GM23338 (cell line): ENCODE measurements around the gene SYCE1L. TPM values are rescaled to one million over a fixed set of nuclear protein-coding genes. Genes with fewer than 3 reads are reported as not detected.

ENCODE experiments used
- ATAC-seq: fragments of 200-7000 bp; cut with Tn5 transposase; 3 replicates; pipeline ENCODE4 v1.9.1; 2020
- DNase-seq: peaks from one replicate; pipeline ENCODE4 v3.0.0-alpha.2; 2015; ENCODE audit warnings: low spot score
- H2AFZ ChIP-seq: fragments of 200-600 bp; sonication (generic); 2 replicates; pipeline ENCODE4 v1.8.0; 2016; ENCODE audit warnings: antibody characterized with exemption, mild to moderate bottlenecking, moderate library complexity
- H3F3A ChIP-seq: fragments of 200-600 bp; sonication (generic); replicated peaks from 2 replicates; pipeline ENCODE4 v1.8.0; 2017; ENCODE audit warnings: antibody characterized with exemption, mixed run types, low read depth
- H3K27ac ChIP-seq: fragments of 200-600 bp; sonication (generic); 2 replicates; pipeline ENCODE4 v1.6.1; 2016; ENCODE audit warnings: low read depth
- H3K27me3 ChIP-seq: fragments of 200-600 bp; sonication (generic); 2 replicates; pipeline ENCODE4 v1.8.0; 2016; ENCODE audit warnings: mild to moderate bottlenecking, mixed run types, moderate library complexity; ENCODE audit not compliant: insufficient read depth
- H3K36me3 ChIP-seq: fragments of 200-600 bp; sonication (generic); 2 replicates; pipeline ENCODE4 v1.8.0; 2016; ENCODE audit warnings: mild to moderate bottlenecking; ENCODE audit not compliant: insufficient read depth
- H3K4me1 ChIP-seq: fragments of 200-600 bp; sonication (generic); 2 replicates; pipeline ENCODE4 v1.8.0; 2016; ENCODE audit warnings: mild to moderate bottlenecking, moderate library complexity; ENCODE audit not compliant: insufficient read depth
- H3K4me2 ChIP-seq: fragments of 200-600 bp; sonication (generic); 2 replicates; pipeline ENCODE4 v1.7.1; 2017; ENCODE audit warnings: mixed run types
- H3K4me3 ChIP-seq: fragments of 200-600 bp; sonication (generic); 2 replicates; pipeline ENCODE4 v1.6.1; 2016; ENCODE audit warnings: mixed run types
- H3K79me2 ChIP-seq: fragments of 200-600 bp; sonication (generic); replicated peaks from 2 replicates; pipeline ENCODE4 v1.8.0; 2017; ENCODE audit warnings: mild to moderate bottlenecking; ENCODE audit not compliant: insufficient read depth
- H3K9me2 ChIP-seq: fragments of 200-600 bp; sonication (generic); 2 replicates; pipeline ENCODE4 v1.8.0; 2017; ENCODE audit not compliant: insufficient read depth
- H4K20me1 ChIP-seq: fragments of 200-600 bp; sonication (generic); replicated peaks from 2 replicates; pipeline ENCODE4 v1.8.0; 2017; ENCODE audit warnings: mild to moderate bottlenecking; ENCODE audit not compliant: insufficient read depth
- H3K27ac Mint-ChIP-seq: 2 replicates; pipeline ENCODE4 v1.8.0; 2020; ENCODE audit warnings: inconsistent platforms, mild to moderate bottlenecking, moderate library complexity, mixed read lengths
- H3K27me3 Mint-ChIP-seq: 3 replicates; pipeline ENCODE4 v1.8.0; 2022; ENCODE audit warnings: low read depth, mild to moderate bottlenecking, moderate library complexity, mixed read lengths, inconsistent platforms; ENCODE audit not compliant: insufficient read depth, poor library complexity
- H3K36me3 Mint-ChIP-seq: 3 replicates; pipeline ENCODE4 v1.8.0; 2021; ENCODE audit warnings: low read depth, mild to moderate bottlenecking, inconsistent platforms, moderate library complexity, mixed read lengths
- H3K4me1 Mint-ChIP-seq: 3 replicates; pipeline ENCODE4 v1.8.0; 2020; ENCODE audit warnings: mild to moderate bottlenecking, inconsistent platforms, mixed read lengths
- H3K4me3 Mint-ChIP-seq: 3 replicates; pipeline ENCODE4 v1.8.0; 2021; ENCODE audit warnings: moderate library complexity, mild to moderate bottlenecking, inconsistent platforms, mixed read lengths
- H3K9me3 Mint-ChIP-seq: 3 replicates; pipeline ENCODE4 v1.8.0; 2020; ENCODE audit warnings: moderate library complexity, mild to moderate bottlenecking, inconsistent platforms, mixed read lengths
- CTCF ChIP-seq, 2 experiments: fragments of 200-600 bp in 1 of 2; sonication (generic) in 1 of 2; conservative IDR thresholded peaks; 2 replicates each; pipeline versions ENCODE4 v1.5.1 to v1.6.1; 2016 to 2017; ENCODE audit warnings: antibody characterized with exemption in 2 of 2, low read depth in 2 of 2, mild to moderate bottlenecking in 2 of 2, moderate library complexity in 1 of 2
- EZH2phosphoT487 ChIP-seq: fragments of 200-600 bp; sonication (generic); IDR thresholded peaks from one replicate; pipeline ENCODE4 v1.8.1; 2018; ENCODE audit warnings: antibody characterized with exemption; ENCODE audit not compliant: unreplicated experiment
- NANOG ChIP-seq: IDR thresholded peaks from 2 replicates; pipeline ENCODE4 v1.6.1; 2016; ENCODE audit warnings: antibody characterized with exemption, borderline replicate concordance
- POLR2AphosphoS5 ChIP-seq: IDR thresholded peaks from 2 replicates; pipeline ENCODE4 v1.6.1; 2016; ENCODE audit warnings: antibody characterized with exemption, low read depth
- STAT1 ChIP-seq: IDR thresholded peaks from one replicate; pipeline ENCODE4 v1.6.1; 2016; ENCODE audit warnings: antibody characterized with exemption; ENCODE audit not compliant: unreplicated experiment
- ZNF114 ChIP-seq: fragments of 250-450 bp; sonication (Bioruptor Pico); IDR thresholded peaks from 2 replicates; pipeline ENCODE4 v1.5.0; 2020; ENCODE audit warnings: mild to moderate bottlenecking, moderate library complexity
- ZNF331 ChIP-seq: fragments of 250-450 bp; sonication (Bioruptor Pico); IDR thresholded peaks from 2 replicates; pipeline ENCODE4 v1.5.0; 2020; ENCODE audit warnings: low read depth, mild to moderate bottlenecking, moderate library complexity
- polyA plus RNA-seq: library from polyadenylated mRNA; unstranded; fragments of >200 nt; fragmentation: Nextera tagmentation; extraction: Ambion mirVana; gene quantifications from 2 replicates; pipeline ENCODE4 v1.2.1, GENCODE V29; 2016
- total RNA-seq: library from RNA; depleted of rRNA; stranded (reverse); fragments of >200 nt; shearing (Covaris generic); gene quantifications from 2 replicates; pipeline ENCODE4 v1.2.3, GENCODE V29; 2014
- TF ChIP-seq, protein P1 (sequence below): IDR thresholded peaks from one replicate; pipeline ENCODE4 v1.6.1; 2018; ENCODE audit warnings: antibody characterized with exemption; ENCODE audit not compliant: unreplicated experiment
- TF ChIP-seq, protein P2 (sequence below): fragments of 250-450 bp; sonication (Bioruptor Pico); IDR thresholded peaks from 2 replicates; pipeline ENCODE4 v1.5.0; 2020; ENCODE audit warnings: mild to moderate bottlenecking, moderate library complexity

Gene SYCE1L
- total and polyA plus RNA-seq, 2 experiments from 2014 or later: 3.9 to 5.9 TPM

- Histone ChIP-seq H3K4me3 (no peak overlapping the region), H3K79me2 (no peaks in the 10 kb centered on the region), H3K4me2 (no peak overlapping the region), H3K4me1 (peaks cover 6% of the 10 kb centered on the region), H2AFZ (no peak overlapping the region; the same call in 1 of the 2 replicates), H3K9me2 (no peaks in the 10 kb centered on the region), H4K20me1 (no peaks in the 10 kb centered on the region), H3K36me3 (no peaks in the 10 kb centered on the region), H3F3A (no peaks in the 10 kb centered on the region), H3K27me3 (no peaks in the 10 kb centered on the region), H3K27ac (no peak overlapping the region)
- peaks cover 23% of the 10 kb centered on the region; the same call in 2 of the 3 replicates for H3K4me1 Mint-ChIP-seq
- peak; percentile 84 for ATAC-seq
- H3K9me3 Mint-ChIP-seq: no peaks in the 10 kb centered on the region
- peaks cover 3% of the 10 kb centered on the region for H3K27me3 Mint-ChIP-seq
- DNase-seq: peak; percentile 87
- H3K27ac Mint-ChIP-seq: no peak overlapping the region
- peak; percentile 74 to 79 for TF ChIP-seq CTCF (conservative IDR thresholded peaks at IDR 0.05; ENCODE audit: low read depth in 2 of 2)
- TF ChIP-seq STAT1: no peak
- no peak overlapping the region for H3K4me3 Mint-ChIP-seq
- H3K36me3 Mint-ChIP-seq: no peaks in the 10 kb centered on the region; the same call in 2 of the 3 replicates
Observed at GRCh38 chr16:77223184-77223583, 24.0 kb downstream of the SYCE1L start.

DNA sequence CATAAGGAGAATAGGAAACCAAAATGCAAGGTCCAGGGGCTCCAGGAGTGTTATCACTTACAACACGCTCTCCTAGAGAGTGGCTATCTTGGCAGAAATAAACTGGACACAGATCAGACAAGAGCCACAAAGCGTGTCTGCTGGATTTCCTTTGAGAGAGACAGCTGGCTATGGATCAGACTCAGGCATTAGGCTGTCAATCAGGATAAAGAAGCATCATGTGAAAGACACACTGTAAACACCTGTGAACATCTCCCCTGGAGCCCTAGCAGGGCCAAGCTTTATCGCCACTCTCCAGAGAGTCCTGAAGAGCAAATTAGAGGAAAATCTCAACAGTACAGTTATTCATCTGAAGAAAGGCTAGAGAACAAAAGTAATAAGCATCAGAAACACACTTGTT, 26.0 kb downstream of the SYCE1L start:
- H3K27me3 Mint-ChIP-seq: peaks cover 3% of the 10 kb centered on the region
- H3K27me3 ChIP-seq: no peaks in the 10 kb centered on the region
- H3K36me3 ChIP-seq: no peaks in the 10 kb centered on the region
- no peak overlapping the region for H3K4me2 ChIP-seq
- H3K4me3 ChIP-seq: no peak overlapping the region
- H2AFZ ChIP-seq: no peak overlapping the region
- no peaks in the 10 kb centered on the region for H3K79me2 ChIP-seq
- no peak overlapping the region for H3K4me3 Mint-ChIP-seq
- no peaks in the 10 kb centered on the region for H4K20me1 ChIP-seq
- H3F3A ChIP-seq: no peaks in the 10 kb centered on the region
- TF ChIP-seq STAT1 (no peak), NANOG (no peak), ZNF114 (CRISPR knock-in tag) (no peak), POLR2AphosphoS5 (no peak), ZNF331 (CRISPR knock-in tag) (no peak), EZH2phosphoT487 (no peak)
- TF ChIP-seq, protein P1, sequence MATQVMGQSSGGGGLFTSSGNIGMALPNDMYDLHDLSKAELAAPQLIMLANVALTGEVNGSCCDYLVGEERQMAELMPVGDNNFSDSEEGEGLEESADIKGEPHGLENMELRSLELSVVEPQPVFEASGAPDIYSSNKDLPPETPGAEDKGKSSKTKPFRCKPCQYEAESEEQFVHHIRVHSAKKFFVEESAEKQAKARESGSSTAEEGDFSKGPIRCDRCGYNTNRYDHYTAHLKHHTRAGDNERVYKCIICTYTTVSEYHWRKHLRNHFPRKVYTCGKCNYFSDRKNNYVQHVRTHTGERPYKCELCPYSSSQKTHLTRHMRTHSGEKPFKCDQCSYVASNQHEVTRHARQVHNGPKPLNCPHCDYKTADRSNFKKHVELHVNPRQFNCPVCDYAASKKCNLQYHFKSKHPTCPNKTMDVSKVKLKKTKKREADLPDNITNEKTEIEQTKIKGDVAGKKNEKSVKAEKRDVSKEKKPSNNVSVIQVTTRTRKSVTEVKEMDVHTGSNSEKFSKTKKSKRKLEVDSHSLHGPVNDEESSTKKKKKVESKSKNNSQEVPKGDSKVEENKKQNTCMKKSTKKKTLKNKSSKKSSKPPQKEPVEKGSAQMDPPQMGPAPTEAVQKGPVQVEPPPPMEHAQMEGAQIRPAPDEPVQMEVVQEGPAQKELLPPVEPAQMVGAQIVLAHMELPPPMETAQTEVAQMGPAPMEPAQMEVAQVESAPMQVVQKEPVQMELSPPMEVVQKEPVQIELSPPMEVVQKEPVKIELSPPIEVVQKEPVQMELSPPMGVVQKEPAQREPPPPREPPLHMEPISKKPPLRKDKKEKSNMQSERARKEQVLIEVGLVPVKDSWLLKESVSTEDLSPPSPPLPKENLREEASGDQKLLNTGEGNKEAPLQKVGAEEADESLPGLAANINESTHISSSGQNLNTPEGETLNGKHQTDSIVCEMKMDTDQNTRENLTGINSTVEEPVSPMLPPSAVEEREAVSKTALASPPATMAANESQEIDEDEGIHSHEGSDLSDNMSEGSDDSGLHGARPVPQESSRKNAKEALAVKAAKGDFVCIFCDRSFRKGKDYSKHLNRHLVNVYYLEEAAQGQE: no peak
- TF ChIP-seq, protein P2, sequence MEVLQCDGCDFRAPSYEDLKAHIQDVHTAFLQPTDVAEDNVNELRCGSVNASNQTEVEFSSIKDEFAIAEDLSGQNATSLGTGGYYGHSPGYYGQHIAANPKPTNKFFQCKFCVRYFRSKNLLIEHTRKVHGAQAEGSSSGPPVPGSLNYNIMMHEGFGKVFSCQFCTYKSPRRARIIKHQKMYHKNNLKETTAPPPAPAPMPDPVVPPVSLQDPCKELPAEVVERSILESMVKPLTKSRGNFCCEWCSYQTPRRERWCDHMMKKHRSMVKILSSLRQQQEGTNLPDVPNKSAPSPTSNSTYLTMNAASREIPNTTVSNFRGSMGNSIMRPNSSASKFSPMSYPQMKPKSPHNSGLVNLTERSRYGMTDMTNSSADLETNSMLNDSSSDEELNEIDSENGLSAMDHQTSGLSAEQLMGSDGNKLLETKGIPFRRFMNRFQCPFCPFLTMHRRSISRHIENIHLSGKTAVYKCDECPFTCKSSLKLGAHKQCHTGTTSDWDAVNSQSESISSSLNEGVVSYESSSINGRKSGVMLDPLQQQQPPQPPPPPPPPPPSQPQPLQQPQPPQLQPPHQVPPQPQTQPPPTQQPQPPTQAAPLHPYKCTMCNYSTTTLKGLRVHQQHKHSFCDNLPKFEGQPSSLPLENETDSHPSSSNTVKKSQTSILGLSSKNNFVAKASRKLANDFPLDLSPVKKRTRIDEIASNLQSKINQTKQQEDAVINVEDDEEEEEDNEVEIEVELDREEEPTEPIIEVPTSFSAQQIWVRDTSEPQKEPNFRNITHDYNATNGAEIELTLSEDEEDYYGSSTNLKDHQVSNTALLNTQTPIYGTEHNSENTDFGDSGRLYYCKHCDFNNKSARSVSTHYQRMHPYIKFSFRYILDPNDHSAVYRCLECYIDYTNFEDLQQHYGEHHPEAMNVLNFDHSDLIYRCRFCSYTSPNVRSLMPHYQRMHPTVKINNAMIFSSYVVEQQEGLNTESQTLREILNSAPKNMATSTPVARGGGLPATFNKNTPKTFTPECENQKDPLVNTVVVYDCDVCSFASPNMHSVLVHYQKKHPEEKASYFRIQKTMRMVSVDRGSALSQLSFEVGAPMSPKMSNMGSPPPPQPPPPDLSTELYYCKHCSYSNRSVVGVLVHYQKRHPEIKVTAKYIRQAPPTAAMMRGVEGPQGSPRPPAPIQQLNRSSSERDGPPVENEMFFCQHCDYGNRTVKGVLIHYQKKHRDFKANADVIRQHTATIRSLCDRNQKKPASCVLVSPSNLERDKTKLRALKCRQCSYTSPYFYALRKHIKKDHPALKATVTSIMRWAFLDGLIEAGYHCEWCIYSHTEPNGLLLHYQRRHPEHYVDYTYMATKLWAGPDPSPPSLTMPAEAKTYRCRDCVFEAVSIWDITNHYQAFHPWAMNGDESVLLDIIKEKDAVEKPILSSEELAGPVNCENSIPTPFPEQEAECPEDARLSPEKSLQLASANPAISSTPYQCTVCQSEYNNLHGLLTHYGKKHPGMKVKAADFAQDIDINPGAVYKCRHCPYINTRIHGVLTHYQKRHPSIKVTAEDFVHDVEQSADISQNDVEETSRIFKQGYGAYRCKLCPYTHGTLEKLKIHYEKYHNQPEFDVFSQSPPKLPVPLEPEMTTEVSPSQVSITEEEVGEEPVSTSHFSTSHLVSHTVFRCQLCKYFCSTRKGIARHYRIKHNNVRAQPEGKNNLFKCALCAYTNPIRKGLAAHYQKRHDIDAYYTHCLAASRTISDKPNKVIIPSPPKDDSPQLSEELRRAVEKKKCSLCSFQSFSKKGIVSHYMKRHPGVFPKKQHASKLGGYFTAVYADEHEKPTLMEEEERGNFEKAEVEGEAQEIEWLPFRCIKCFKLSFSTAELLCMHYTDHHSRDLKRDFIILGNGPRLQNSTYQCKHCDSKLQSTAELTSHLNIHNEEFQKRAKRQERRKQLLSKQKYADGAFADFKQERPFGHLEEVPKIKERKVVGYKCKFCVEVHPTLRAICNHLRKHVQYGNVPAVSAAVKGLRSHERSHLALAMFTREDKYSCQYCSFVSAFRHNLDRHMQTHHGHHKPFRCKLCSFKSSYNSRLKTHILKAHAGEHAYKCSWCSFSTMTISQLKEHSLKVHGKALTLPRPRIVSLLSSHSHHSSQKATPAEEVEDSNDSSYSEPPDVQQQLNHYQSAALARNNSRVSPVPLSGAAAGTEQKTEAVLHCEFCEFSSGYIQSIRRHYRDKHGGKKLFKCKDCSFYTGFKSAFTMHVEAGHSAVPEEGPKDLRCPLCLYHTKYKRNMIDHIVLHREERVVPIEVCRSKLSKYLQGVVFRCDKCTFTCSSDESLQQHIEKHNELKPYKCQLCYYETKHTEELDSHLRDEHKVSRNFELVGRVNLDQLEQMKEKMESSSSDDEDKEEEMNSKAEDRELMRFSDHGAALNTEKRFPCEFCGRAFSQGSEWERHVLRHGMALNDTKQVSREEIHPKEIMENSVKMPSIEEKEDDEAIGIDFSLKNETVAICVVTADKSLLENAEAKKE (CRISPR knock-in tag): no peak
- H3K4me1 ChIP-seq: peaks cover 6% of the 10 kb centered on the region
- no peak overlapping the region for H3K27ac Mint-ChIP-seq
- no peak for DNase-seq
- no peak for ATAC-seq
- H3K4me1 Mint-ChIP-seq: peaks cover 22% of the 10 kb centered on the region; the same call in 2 of the 3 replicates
- H3K9me3 Mint-ChIP-seq: no peaks in the 10 kb centered on the region
- H3K36me3 Mint-ChIP-seq: no peaks in the 10 kb centered on the region; the same call in 2 of the 3 replicates
- no peaks in the 10 kb centered on the region for H3K9me2 ChIP-seq
- no peak overlapping the region for H3K27ac ChIP-seq
